ENCODE data around the gene GPR39. TPM values are rescaled to one million over a fixed set of nuclear protein-coding genes. Genes with fewer than 3 reads are reported as not detected.

GPR39 gene
- total RNA-seq, 2 experiments from 2014 or later: not detected

DNA sequence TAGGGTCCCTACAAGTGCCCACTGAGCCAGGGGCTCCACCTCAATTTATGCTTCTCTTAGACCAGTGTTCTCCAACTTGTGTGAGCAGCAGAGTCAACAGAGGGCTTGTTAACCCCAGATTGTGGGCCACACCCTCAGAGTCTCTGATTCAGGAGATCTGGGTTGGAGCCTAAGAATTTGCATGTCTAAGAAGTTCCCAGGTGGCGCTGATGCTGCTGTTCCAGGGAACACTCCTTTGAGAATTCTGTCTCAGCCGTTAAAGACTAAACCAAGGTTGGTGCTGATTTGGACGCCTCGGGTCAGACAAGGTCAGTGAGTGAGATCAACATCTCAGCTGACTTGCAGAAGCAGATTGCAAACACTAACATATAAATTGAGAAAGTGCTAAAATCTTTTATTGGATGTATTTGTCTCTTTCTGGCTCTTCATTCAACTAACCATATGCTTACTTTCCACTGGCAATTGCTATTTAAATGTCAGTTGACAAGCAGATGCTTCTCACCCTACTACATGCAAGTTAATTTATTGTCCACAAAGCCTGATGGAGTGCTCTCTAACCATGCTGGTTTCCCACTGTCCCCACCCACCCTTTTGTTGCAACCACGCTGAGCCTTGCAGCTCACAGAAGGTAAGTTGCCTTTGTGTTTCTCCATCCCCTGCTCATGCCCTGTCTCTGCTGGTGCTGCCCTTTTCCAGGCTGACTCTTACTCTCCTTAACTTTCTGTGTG lies 221.9 kb downstream of the GPR39 start:
- Mint-ChIP-seq H3K27ac (no peak overlapping the region), H3K9me3 (no peaks in the 10 kb centered on the region), H3K27me3 (peaks cover 2% of the 10 kb centered on the region), H3K4me1 (ENCODE audit: low read depth) (no peaks in the 10 kb centered on the region), H3K4me3 (no peak overlapping the region), H3K36me3 (ENCODE audit: low read depth) (no peaks in the 10 kb centered on the region)
- ChIA-PET POLR2A (no interaction called here), CTCF (no interaction called here)
- ATAC-seq (no peak), DNase-seq (no peak)
- TF ChIP-seq, protein P1, sequence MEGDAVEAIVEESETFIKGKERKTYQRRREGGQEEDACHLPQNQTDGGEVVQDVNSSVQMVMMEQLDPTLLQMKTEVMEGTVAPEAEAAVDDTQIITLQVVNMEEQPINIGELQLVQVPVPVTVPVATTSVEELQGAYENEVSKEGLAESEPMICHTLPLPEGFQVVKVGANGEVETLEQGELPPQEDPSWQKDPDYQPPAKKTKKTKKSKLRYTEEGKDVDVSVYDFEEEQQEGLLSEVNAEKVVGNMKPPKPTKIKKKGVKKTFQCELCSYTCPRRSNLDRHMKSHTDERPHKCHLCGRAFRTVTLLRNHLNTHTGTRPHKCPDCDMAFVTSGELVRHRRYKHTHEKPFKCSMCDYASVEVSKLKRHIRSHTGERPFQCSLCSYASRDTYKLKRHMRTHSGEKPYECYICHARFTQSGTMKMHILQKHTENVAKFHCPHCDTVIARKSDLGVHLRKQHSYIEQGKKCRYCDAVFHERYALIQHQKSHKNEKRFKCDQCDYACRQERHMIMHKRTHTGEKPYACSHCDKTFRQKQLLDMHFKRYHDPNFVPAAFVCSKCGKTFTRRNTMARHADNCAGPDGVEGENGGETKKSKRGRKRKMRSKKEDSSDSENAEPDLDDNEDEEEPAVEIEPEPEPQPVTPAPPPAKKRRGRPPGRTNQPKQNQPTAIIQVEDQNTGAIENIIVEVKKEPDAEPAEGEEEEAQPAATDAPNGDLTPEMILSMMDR (IDR thresholded peaks at IDR 0.05): no peak
- intact Hi-C loops (cut with micrococcal nuclease): no loop called here

DNA sequence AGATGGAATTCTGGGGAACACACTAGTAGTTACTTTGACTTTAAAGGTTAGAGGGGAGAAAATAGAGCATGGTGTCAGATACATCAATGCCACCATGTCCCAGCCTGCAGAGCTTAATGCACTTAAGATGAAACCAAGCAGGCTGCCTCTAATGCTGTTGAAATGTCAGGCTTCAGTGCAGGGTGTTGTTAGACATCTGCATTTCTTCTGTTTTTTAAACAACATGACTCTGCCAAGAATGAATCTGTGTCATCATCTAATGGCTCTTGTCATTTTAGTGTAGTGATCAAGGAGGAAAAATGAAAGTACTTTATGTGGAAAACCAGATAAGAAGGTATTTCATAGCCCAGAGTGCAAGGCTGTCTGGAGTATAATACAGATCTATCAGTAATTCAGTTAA lies 223.5 kb downstream of the GPR39 start:
- Mint-ChIP-seq H3K4me1 (ENCODE audit: low read depth) (no peaks in the 10 kb centered on the region), H3K4me3 (no peak overlapping the region), H3K36me3 (ENCODE audit: low read depth) (no peaks in the 10 kb centered on the region), H3K27ac (no peak overlapping the region), H3K9me3 (no peaks in the 10 kb centered on the region), H3K27me3 (peaks cover 2% of the 10 kb centered on the region)
- intact Hi-C loops (cut with micrococcal nuclease): no loop called here
- ATAC-seq (no peak), DNase-seq (no peak)
- TF ChIP-seq, protein P1 (IDR thresholded peaks at IDR 0.05): no peak
- CTCF ChIA-PET: no interaction called here
- POLR2A ChIA-PET: no interaction called here

GRCh38 chr2:132641819-132642218 lies 225.2 kb downstream of the GPR39 start:
- CTCF ChIA-PET: no interaction called here
- Mint-ChIP-seq H3K36me3 (ENCODE audit: low read depth) (no peaks in the 10 kb centered on the region), H3K4me1 (ENCODE audit: low read depth) (no peaks in the 10 kb centered on the region), H3K4me3 (no peak overlapping the region), H3K27ac (no peak overlapping the region), H3K27me3 (no peaks in the 10 kb centered on the region), H3K9me3 (no peaks in the 10 kb centered on the region)
- TF ChIP-seq, protein P1 (IDR thresholded peaks at IDR 0.05): no peak
- POLR2A ChIA-PET: no interaction called here
- ATAC-seq (no peak), DNase-seq (no peak)
- intact Hi-C loops (cut with micrococcal nuclease): no loop called here

- no peaks in the 10 kb centered on the region for H3K4me1 Mint-ChIP-seq (ENCODE audit: low read depth)
- TF ChIP-seq, protein P1 (IDR thresholded peaks at IDR 0.05): no peak
- ChIA-PET CTCF (interaction anchor here (0.7 kb wide), 1 partner anchor 1513 kb away, joined by 3 read pairs; no protein-coding TSS in a partner anchor), POLR2A (no interaction called here)
- H3K36me3 Mint-ChIP-seq (ENCODE audit: low read depth): no peaks in the 10 kb centered on the region
- no peak for DNase-seq
- no peak for ATAC-seq
- no peak overlapping the region for H3K4me3 Mint-ChIP-seq
- H3K9me3 Mint-ChIP-seq: no peaks in the 10 kb centered on the region
- no peaks in the 10 kb centered on the region for H3K27me3 Mint-ChIP-seq
- H3K27ac Mint-ChIP-seq: no peak overlapping the region
- intact Hi-C loops (cut with micrococcal nuclease): no loop called here
Observed at GRCh38 chr2:132642415-132642814, 225.8 kb downstream of the GPR39 start.

- CTCF ChIA-PET: no interaction called here
- no peak overlapping the region for H3K4me3 Mint-ChIP-seq
- no peaks in the 10 kb centered on the region for H3K9me3 Mint-ChIP-seq
- H3K36me3 Mint-ChIP-seq (ENCODE audit: low read depth): no peaks in the 10 kb centered on the region
- no peaks in the 10 kb centered on the region for H3K4me1 Mint-ChIP-seq (ENCODE audit: low read depth)
- no peak overlapping the region for H3K27ac Mint-ChIP-seq
- no peak for DNase-seq
- intact Hi-C loops (cut with micrococcal nuclease): no loop called here
- ATAC-seq: no peak
- H3K27me3 Mint-ChIP-seq: peaks cover 2% of the 10 kb centered on the region
- POLR2A ChIA-PET: no interaction called here
- TF ChIP-seq, protein P1 (IDR thresholded peaks at IDR 0.05): no peak
Observed at GRCh38 chr2:132645176-132645575, 228.6 kb downstream of the GPR39 start.
